Gastroesophageal sphincter (tissue), 3 donors: Measurements from ENCODE around the gene PIK3R5.

Source experiments
- CTCF ChIP-seq, 4 experiments: fragments of 200-600 bp in 2 of 4; fragments of 450-650 bp in 2 of 4; sonication (generic) in 1 of 4; IDR thresholded peaks; one replicate each; pipeline ENCODE4 v1.5.1; 2017 to 2019; ENCODE audit warnings: antibody characterized with exemption in 4 of 4, mild to moderate bottlenecking in 2 of 4, moderate library complexity in 2 of 4
- EP300 ChIP-seq: sonication (generic); formaldehyde crosslinking; IDR thresholded peaks from one replicate; pipeline ENCODE4 v1.6.1; 2017; ENCODE audit warnings: antibody characterized with exemption, mild to moderate bottlenecking

DNA sequence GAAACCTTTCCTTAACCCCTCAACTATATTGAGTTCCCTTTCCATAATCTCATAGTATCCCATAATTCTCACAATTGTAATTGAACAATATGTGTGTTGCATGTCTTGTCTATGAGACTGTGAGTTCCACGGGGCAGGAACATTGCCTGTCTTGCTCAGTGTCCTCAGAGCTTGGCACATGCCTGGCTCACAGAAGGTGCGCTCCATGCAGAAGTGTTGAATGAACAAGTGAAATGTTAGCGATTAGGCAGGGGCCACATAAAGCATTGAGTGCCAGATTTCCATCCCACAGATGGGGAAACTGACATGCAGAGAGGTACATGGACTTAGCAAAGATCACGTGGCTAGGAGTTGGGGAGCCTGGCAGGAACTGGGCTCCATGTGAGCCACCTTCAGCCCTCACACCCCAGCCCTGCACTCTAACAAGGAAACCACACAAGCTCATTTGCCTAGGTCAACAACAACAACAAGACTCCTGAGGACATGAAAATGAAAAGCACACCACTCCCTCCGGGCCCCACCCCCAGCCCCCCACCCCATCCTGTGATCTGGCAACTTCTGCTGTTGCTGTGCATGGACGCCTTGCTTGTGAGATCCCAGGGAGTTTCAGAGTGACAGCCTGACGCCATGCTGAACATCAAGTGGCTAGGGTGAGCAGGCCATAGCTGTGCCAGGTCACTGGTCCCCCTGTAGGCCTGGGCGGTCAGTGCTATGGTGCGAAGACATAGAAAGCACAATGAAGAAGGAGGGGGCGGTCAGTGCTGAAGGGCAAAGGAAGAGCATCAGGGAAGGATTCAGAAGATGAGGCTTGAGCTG, 5.0 kb downstream of the PIK3R5 start:
- TF ChIP-seq EP300 (no peak), CTCF (IDR thresholded peaks at IDR 0.05) (no peak)
